GM12801 (cell line): ENCODE measurements around the gene NCOA6.

Experiments
- CTCF ChIP-seq: IDR thresholded peaks from one replicate; pipeline ENCODE4 v1.5.1; 2011; ENCODE audit warnings: control low read depth; ENCODE audit not compliant: insufficient read length; ENCODE audit errors: extremely low read depth

NCOA6 gene

GRCh38 chr20:34715384-34715783, 110.1 kb downstream of the NCOA6 start:
- no peak for TF ChIP-seq CTCF

DNA sequence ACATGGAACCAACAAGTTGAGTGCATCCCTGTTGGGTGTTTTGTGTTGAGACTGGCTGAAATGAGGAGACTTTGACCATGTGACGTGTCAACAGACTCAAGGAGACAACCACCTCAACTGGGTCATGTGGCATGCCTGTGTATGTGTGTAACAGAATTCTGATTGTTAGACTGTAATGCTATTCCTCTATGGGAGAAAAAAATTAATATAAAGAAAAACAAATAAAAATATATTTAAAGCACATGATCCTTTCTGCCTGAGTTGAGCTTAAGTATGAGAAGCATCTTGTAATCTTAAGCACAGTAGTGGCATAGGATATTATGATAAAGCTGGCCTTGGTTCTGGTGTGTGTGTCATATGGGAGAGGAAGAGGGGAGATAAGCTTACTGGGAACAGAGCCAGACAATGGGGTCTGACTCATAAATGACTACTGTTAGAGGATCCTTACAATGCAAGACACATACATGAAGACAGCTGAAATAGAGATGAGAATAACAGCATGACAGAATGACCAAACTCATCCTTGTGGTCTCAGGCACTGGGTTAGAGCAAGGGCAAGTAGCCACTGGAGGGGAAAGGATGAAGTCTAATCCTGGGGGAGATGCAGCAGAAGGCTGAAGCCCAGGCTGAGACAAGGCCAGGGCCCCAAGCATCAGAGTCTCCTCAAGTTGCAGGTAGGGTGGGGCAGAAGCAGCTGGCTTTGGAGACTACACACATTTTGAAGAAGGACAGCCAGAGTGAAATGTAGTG, 112.1 kb downstream of the NCOA6 start:
- TF ChIP-seq CTCF = no peak

DNA sequence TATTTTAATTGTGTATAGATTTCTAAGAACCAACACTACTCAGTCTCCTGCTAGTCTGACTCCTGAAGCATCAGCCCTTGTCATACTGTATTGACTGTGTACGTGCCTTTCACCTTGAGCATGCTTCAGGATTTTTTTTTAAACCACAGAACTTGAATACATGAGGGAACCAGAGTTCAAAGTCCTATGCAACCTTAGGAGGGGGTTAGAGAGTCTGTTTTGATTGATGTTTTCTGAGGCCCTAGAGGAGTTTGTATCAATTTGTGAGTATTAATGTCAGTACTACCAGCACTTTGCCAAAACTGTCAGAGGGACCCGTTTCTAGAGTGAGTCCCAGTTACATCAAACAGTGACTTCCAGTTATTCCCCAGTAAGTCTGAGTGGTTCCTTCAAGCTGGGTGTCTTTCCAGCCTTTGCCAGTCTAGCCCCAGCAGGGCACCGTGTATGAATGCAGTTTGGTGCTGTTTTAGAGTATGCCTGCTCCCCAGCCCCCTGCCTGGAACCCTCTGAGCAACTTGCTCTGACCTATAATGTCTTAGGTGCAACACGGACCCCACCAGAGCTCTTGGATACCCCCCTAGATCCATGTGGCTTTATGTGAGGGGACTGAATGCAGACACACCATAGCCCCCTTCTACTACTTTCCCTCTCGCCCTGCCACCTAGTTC, 112.8 kb downstream of the NCOA6 start:
- TF ChIP-seq CTCF = no peak

- no peak for TF ChIP-seq CTCF
These were observed 113.5 kb downstream of the NCOA6 start for GRCh38 chr20:34711813-34712430.

DNA sequence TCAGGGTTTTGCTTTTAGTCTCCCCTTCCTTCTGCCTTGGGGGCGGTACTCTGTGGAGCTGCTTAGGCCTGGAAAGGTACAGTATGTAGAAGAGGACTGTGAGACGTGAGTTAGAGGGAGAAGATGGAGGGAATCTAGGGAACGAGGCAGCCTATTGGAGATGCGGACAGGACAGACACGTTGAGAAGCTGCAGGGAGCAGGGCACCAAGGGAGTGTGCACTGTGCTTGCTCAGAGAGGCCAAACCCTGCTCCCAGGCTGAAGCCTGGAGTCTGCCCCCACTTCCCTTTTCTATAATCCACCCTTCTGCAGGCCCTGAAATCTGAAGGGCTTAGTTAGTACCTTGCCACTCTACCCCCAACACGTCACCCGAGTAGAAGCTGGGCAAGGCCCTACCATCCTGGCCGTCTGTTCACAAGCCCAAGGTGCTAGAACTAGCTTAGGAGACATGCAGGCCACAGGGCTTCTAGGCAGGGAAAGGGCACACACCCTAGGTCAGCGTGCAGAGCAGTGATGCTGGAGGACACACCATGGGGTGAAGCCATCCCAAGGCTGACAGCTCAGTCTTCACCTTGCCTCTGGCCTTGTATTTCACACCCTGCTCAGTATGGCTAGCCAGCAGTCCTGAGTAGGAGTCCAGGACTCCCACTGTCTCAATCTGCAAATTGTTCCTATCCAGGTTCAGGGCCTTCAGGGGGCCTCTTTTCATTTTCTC, 114.4 kb downstream of the NCOA6 start:
- TF ChIP-seq CTCF = no peak

- TF ChIP-seq CTCF = no peak
These were observed 114.9 kb downstream of the NCOA6 start for GRCh38 chr20:34710568-34710839.

- no peak for TF ChIP-seq CTCF
These were observed 115.5 kb downstream of the NCOA6 start for GRCh38 chr20:34709831-34710567.
